GM12878 (cell line): ENCODE measurements around the gene IFNA13. TPM values are rescaled to one million over a fixed set of nuclear protein-coding genes. Genes with fewer than 3 reads are reported as not detected.

ENCODE experiments used
- ATAC-seq: fragments of 200-7000 bp; cut with Tn5 transposase; 3 replicates; pipeline ENCODE4 v1.9.1; 2020; ENCODE audit warnings: mild to moderate bottlenecking, moderate library complexity
- BruUV-seq: library from RNA; stranded (reverse); fragments of 400-500 nt; replicated peaks from 2 replicates; lab custom pipeline; 2021; lab: Mats Ljungman, UMichigan
- CTCF ChIA-PET: fragments of 300-600 bp; sonication (Branson Sonifier 250); formaldehyde crosslinking; extraction: SDS; loops from one replicate; lab custom pipeline; 2021; ENCODE audit warnings: inconsistent platforms; lab: Yijun Ruan, JAX
- POLR2A ChIA-PET: fragments of 350-600 bp; formaldehyde crosslinking; extraction: SDS; loops from one replicate; lab custom pipeline; 2021; ENCODE audit warnings: inconsistent platforms; lab: Charles Lee
- RAD21 ChIA-PET: fragments of 300-600 bp; sonication (Branson Sonifier 250); formaldehyde crosslinking; loops from one replicate; lab custom pipeline; 2023; ENCODE audit warnings: antibody characterized with exemption; ENCODE audit not compliant: unreplicated experiment; lab: Charles Lee
- SMC1A ChIA-PET: fragments of 300-600 bp; sonication (Branson Sonifier 250); formaldehyde crosslinking; loops from one replicate; lab custom pipeline; 2023; ENCODE audit not compliant: unreplicated experiment, uncharacterized antibody; lab: Charles Lee
- DNase-seq: peaks from one replicate; pipeline ENCODE4 v3.0.0-alpha.2; 2011; ENCODE audit warnings: low read depth, low spot score
- FAIRE-seq: peaks from 3 replicates; lab custom pipeline; 2011; peaks lifted over from hg19 to GRCh38; lab: Jason Lieb, UNC
- H2AFZ ChIP-seq: 2 replicates; pipeline ENCODE4 v1.6.0; 2011; ENCODE audit warnings: low read depth, low read length, control low read depth; ENCODE audit not compliant: control insufficient read depth
- H3K27ac ChIP-seq: 2 replicates; pipeline ENCODE4 v1.5.1; 2011; ENCODE audit warnings: control low read depth; ENCODE audit not compliant: control insufficient read depth, insufficient read depth
- H3K27me3 ChIP-seq, 2 experiments: replicated peaks in 1 of 2; 2 replicates each; pipeline versions ENCODE4 v1.6.0 to v1.6.1; 2011; ENCODE audit warnings: low read length in 1 of 2; ENCODE audit not compliant: control insufficient read depth in 2 of 2, insufficient read depth in 2 of 2
- H3K36me3 ChIP-seq, 2 experiments: 2 replicates each; pipeline ENCODE4 v1.5.1; 2011; ENCODE audit warnings: low read length in 1 of 2; ENCODE audit not compliant: control insufficient read depth in 2 of 2, insufficient read depth in 2 of 2
- H3K4me1 ChIP-seq: 2 replicates; pipeline ENCODE4 v1.6.1; 2011; ENCODE audit warnings: mild to moderate bottlenecking, low read length, moderate library complexity, mixed read lengths; ENCODE audit not compliant: control insufficient read depth, insufficient read depth
- H3K4me2 ChIP-seq: 2 replicates; pipeline ENCODE4 v1.6.0; 2011; ENCODE audit warnings: control low read depth; ENCODE audit not compliant: control insufficient read depth, insufficient read depth
- H3K4me3 ChIP-seq: fragments of 200-600 bp; sonication (generic); 2 replicates; pipeline ENCODE4 v1.5.1; 2016
- H3K79me2 ChIP-seq: 2 replicates; pipeline ENCODE4 v1.6.0; 2011; ENCODE audit warnings: low read length; ENCODE audit not compliant: control insufficient read depth, insufficient read depth
- H3K9ac ChIP-seq: 2 replicates; pipeline ENCODE4 v1.8.0; 2011; ENCODE audit warnings: low read length, control low read depth, mixed read lengths; ENCODE audit not compliant: control insufficient read depth, insufficient read depth
- H3K9me3 ChIP-seq: replicated peaks from 3 replicates; pipeline ENCODE4 v1.5.1; 2011; ENCODE audit warnings: mild to moderate bottlenecking, low read length; ENCODE audit not compliant: control insufficient read depth, insufficient read depth
- H4K20me1 ChIP-seq: 2 replicates; pipeline ENCODE4 v1.6.0; 2011; ENCODE audit not compliant: control insufficient read depth, insufficient read depth
- ETV6 ChIP-seq, 2 experiments: fragments of 450-650 bp in 1 of 2; IDR thresholded peaks in 1 of 2; conservative IDR thresholded peaks in 1 of 2; 2 replicates each; pipeline ENCODE4 v1.6.1; 2014; ENCODE audit warnings: antibody characterized with exemption in 1 of 2, borderline replicate concordance in 1 of 2, low read depth in 1 of 2, mild to moderate bottlenecking in 1 of 2, moderate library complexity in 1 of 2
- HDAC6 ChIP-seq: fragments of 200-600 bp; sonication (generic); IDR thresholded peaks from one replicate; pipeline ENCODE4 v1.8.0; 2017; ENCODE audit warnings: antibody characterized with exemption; ENCODE audit not compliant: unreplicated experiment
- NR2C1 ChIP-seq: fragments of 450-650 bp; IDR thresholded peaks from 2 replicates; pipeline ENCODE4 v1.6.1; 2017; ENCODE audit warnings: antibody characterized with exemption, mild to moderate bottlenecking, moderate library complexity
- PAX5 ChIP-seq: IDR thresholded peaks from 2 replicates; pipeline ENCODE4 v1.6.1; 2011; ENCODE audit warnings: low read depth, low read length, borderline replicate concordance
- PKNOX1 ChIP-seq: fragments of 450-650 bp; IDR thresholded peaks from 2 replicates; pipeline ENCODE4 v1.6.1; 2016; ENCODE audit warnings: mild to moderate bottlenecking
- RELA ChIP-seq: fragments of 450-650 bp; IDR thresholded peaks from 2 replicates; pipeline ENCODE4 v1.8.0; 2014; ENCODE audit warnings: borderline replicate concordance; ENCODE audit not compliant: partially characterized antibody
- SIN3A ChIP-seq: IDR thresholded peaks from 2 replicates; pipeline ENCODE4 v1.6.1; 2012; ENCODE audit warnings: low read depth, low read length, improper control_type of control experiment
- SKIL ChIP-seq: fragments of 450-650 bp; IDR thresholded peaks from 2 replicates; pipeline ENCODE4 v1.6.1; 2017; ENCODE audit warnings: mild to moderate bottlenecking, low read depth, inconsistent platforms; ENCODE audit not compliant: poor library complexity, severe bottlenecking
- SP1 ChIP-seq: IDR thresholded peaks from one replicate; pipeline ENCODE4 v1.6.1; 2011; ENCODE audit warnings: low read depth, low read length
- SREBF2 ChIP-seq: IDR thresholded peaks from 2 replicates; pipeline ENCODE4 v1.6.1; 2012; ENCODE audit warnings: mild to moderate bottlenecking, low read length
- SRF ChIP-seq, 2 experiments: IDR thresholded peaks; 2 replicates each; pipeline ENCODE4 v1.6.1; 2011; ENCODE audit warnings: low read depth in 2 of 2, low read length in 2 of 2, mild to moderate bottlenecking in 1 of 2, moderate library complexity in 1 of 2
- SUZ12 ChIP-seq: fragments of 200-600 bp; sonication (generic); IDR thresholded peaks from one replicate; pipeline ENCODE4 v1.6.1; 2018; ENCODE audit warnings: antibody characterized with exemption, mild to moderate bottlenecking; ENCODE audit not compliant: unreplicated experiment
- TCF7 ChIP-seq: IDR thresholded peaks from 2 replicates; pipeline ENCODE4 v1.6.1; 2014; ENCODE audit warnings: antibody characterized with exemption, borderline replicate concordance
- YY1 ChIP-seq: IDR thresholded peaks from 2 replicates; pipeline ENCODE4 v1.6.1; 2011; ENCODE audit warnings: low read depth, mild to moderate bottlenecking, low read length
- ZNF24 ChIP-seq: fragments of 450-650 bp; IDR thresholded peaks from 2 replicates; pipeline ENCODE4 v1.6.1; 2017; ENCODE audit warnings: antibody characterized with exemption, mild to moderate bottlenecking
- ZSCAN29 ChIP-seq: fragments of 450-650 bp; IDR thresholded peaks from 2 replicates; pipeline ENCODE4 v1.6.1; 2017; ENCODE audit warnings: mild to moderate bottlenecking, moderate library complexity
- ZZZ3 ChIP-seq: IDR thresholded peaks from 2 replicates; pipeline ENCODE4 v1.6.1; 2011; ENCODE audit warnings: low read depth; ENCODE audit not compliant: control insufficient read depth, insufficient read length
- WGBS: methylation state at CpG from one replicate; pipeline ENCODE4 v1.1.6; 2016; ENCODE audit warnings: low lambda C conversion rate; ENCODE audit not compliant: insufficient replicate concordance, insufficient coverage; ENCODE audit errors: missing lambda C conversion rate; 5-methylcytosine and 5-hydroxymethylcytosine counted together
- in situ Hi-C: fragments of 300-500 bp; cut with MboI; formaldehyde crosslinking; loops from 9 replicates; pipeline ENCODE4 v1.14.3; 2018; ENCODE audit warnings: mixed read lengths
- intact Hi-C: fragments of 100-400 bp; cut with micrococcal nuclease; formaldehyde crosslinking; loops from one replicate; pipeline ENCODE4 v1.14.2; 2022; ENCODE audit not compliant: unreplicated experiment
- polyA plus RNA-seq, 11 experiments: library from polyadenylated mRNA; depleted of rRNA in 4 of 11; unstranded in 6 of 11; stranded (reverse) in 5 of 11; fragments of >200 nt; fragmentation: Nextera tagmentation in 4 of 11; fragmentation: Illumina TruSeq in 1 of 11; extraction: Ambion mirVana in 4 of 11; extraction: Trizol in 1 of 11; gene quantifications; 1 replicate in 1 of 11; 2 replicates in 10 of 11; pipeline versions ENCODE4 v1.2.1 to v1.2.3, GENCODE V29; 2011 to 2016; ENCODE audit warnings: inconsistent platforms in 2 of 11, missing spikeins in 2 of 11, low read depth in 1 of 11
- total RNA-seq, 4 experiments: library from RNA; depleted of rRNA in 3 of 4; stranded (reverse); fragments of >200 nt in 3 of 4; fragmentation: Illumina TruSeq in 1 of 4; extraction: Trizol in 1 of 4; gene quantifications; 2 replicates each; pipeline versions ENCODE4 v1.2.1 to v1.2.3, GENCODE V29; 2013 to 2021
- TF ChIP-seq, protein P1 (sequence below): fragments of 450-650 bp; IDR thresholded peaks from 2 replicates; pipeline ENCODE4 v1.6.1; 2017; ENCODE audit warnings: low read depth, mild to moderate bottlenecking, moderate library complexity

IFNA13 gene
- total and polyA plus RNA-seq, 10 of the 15 experiments (the other 5 are each of a cell fraction or from before 2014, with no cell fraction given) = not detected

- TF ChIP-seq ETV6 (conservative IDR thresholded peaks at IDR 0.05 in 1 of 2, IDR thresholded peaks at IDR 0.05 in 1 of 2; ENCODE audit: borderline replicate concordance in 1 of 2, low read depth in 1 of 2) (0 out of 4 replicates have a peak, but pooled peaks of 1 of the 2 experiments have one; percentile 46), ZZZ3 (no peak), SUZ12 (no peak)
Observed at GRCh38 chr9:21357479-21358460, 10.1 kb downstream of the IFNA13 start (continued).

GRCh38 chr9:21350787-21351186, 17.1 kb downstream of the IFNA13 start, which contains the start of gene IFNA6:
Gene IFNA6, minus strand, starts transcription at chr9:21350887. Its CDS starts 0 bp downstream, at chr9:21350887.
- no peaks in the 10 kb centered on the region for H4K20me1 ChIP-seq
- H3K27ac ChIP-seq = no peak within 1 kb of the TSS
- RAD21 ChIA-PET = no interaction called here
- H3K4me3 ChIP-seq = no peak within 1 kb of the TSS
- H3K36me3 ChIP-seq = no peaks in the 10 kb centered on the region
- intact Hi-C loops = no loop called here
- ATAC-seq (no peak; the same call in 2 of the 3 replicates), DNase-seq (no peak), FAIRE-seq (no peak)
- H3K9me3 ChIP-seq = no peaks in the 10 kb centered on the region; the same call in 1 of the 3 replicates
- H3K79me2 ChIP-seq = no peaks in the 10 kb centered on the region
- SMC1A ChIA-PET = interaction anchor here (2.1 kb wide), 1 partner anchor 13 kb away, joined by 7 read pairs; no protein-coding TSS in a partner anchor
- 35% methylated on average over 1 of the region's 1 CpG for WGBS
- BruUV-seq = no TSS peak
- CTCF ChIA-PET = interaction anchor here (0.9 kb wide), 1 partner anchor 18 kb away, joined by 3 read pairs; no protein-coding TSS in a partner anchor
- in situ Hi-C loops = no loop called here
- H3K4me1 ChIP-seq = peaks cover 4% of the 10 kb centered on the region; the same call in 1 of the 2 replicates
- POLR2A ChIA-PET = no interaction called here
- H3K4me2 ChIP-seq = no peak within 1 kb of the TSS
- no peak within 1 kb of the TSS for H3K9ac ChIP-seq
- no peaks in the 10 kb centered on the region for H3K27me3 ChIP-seq
- no peak within 1 kb of the TSS for H2AFZ ChIP-seq
- TF ChIP-seq SIN3A = no peak
- no peak for TF ChIP-seq SKIL
- TF ChIP-seq, protein P1, sequence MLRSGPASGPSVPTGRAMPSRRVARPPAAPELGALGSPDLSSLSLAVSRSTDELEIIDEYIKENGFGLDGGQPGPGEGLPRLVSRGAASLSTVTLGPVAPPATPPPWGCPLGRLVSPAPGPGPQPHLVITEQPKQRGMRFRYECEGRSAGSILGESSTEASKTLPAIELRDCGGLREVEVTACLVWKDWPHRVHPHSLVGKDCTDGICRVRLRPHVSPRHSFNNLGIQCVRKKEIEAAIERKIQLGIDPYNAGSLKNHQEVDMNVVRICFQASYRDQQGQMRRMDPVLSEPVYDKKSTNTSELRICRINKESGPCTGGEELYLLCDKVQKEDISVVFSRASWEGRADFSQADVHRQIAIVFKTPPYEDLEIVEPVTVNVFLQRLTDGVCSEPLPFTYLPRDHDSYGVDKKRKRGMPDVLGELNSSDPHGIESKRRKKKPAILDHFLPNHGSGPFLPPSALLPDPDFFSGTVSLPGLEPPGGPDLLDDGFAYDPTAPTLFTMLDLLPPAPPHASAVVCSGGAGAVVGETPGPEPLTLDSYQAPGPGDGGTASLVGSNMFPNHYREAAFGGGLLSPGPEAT = no peak
- no peak for TF ChIP-seq ZSCAN29
- TF ChIP-seq YY1 = no peak
- no peak for TF ChIP-seq SP1
- no peak for TF ChIP-seq SREBF2
- no peak for TF ChIP-seq PKNOX1
- no peak for TF ChIP-seq PAX5
- no peak for TF ChIP-seq ZNF24
- no peak for TF ChIP-seq SRF (IDR thresholded peaks at IDR 0.05; ENCODE audit: low read depth in 2 of 2, low read length in 2 of 2)
- TF ChIP-seq NR2C1 = no peak
- TF ChIP-seq TCF7 = no peak
- no peak for TF ChIP-seq HDAC6
- TF ChIP-seq RELA = no peak
